SKM-1 treated with dmso at 0.1 percent for 144 hours (cell line): ENCODE results near the gene SDK1.
"Not testable (repeated sequence)": the region's sequence is repeated elsewhere in the genome, so short reads cannot be mapped to it uniquely, and the experiment has no call there.

Source experiments
- DNase-seq: peaks from one replicate; lab custom pipeline; 2025; ENCODE audit not compliant: unreplicated experiment; lab: John Stamatoyannopoulos, UW

Gene SDK1

DNA sequence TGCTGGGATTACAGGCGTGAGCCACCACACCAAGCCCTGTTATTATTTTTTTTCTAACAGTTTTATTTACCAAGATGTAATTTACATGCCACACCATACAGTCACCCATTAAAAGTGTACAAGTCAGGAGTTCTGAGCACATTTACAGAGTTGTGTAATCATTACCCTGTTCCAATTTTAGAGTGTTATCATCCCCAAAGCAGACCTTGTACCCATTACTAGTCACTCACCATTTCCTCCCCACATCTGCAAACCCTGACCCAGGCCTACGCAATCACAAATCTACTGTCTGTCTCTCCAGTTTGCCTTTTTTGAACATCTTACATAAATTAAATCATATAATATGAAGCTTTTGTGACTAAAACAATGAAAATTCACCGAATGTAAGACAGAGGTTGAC is 978.2 kb downstream of the SDK1 start:
- peak; percentile 19 for DNase-seq

DNA sequence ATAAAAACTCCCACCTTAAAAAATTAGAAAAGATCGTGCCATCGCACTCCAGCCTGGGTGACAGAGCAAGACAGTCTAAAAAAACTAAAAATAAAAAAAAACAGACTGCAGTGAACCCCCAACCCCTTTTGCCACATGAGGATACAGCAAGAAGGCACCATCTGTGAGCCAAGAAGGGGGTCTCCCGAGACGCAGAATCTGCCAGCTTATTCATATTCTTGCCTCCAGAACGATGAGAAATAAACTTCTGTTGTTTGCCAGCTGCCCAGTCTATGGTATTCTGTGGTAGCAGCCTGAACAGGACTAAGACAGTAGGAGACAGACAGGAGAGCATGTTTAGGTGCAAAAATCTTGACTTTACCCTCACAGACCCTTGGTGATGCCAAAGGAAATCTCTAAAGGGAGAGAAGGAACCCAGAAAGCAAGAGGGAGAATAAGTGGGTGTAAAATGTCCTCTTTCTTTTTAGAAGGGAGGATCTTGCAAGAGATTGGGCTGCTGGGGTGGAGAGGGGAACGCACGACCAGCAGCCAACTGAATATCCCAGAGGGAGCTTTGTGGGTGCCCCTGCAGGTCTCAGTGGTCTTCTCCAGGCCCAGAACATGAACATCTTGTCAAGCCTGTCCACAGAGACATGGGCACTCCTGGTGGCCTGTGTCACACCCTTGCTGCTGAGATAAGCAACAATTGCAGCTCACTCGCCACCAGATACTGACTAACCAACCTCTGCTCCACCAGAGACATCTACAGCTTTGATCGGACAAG is 980.4 kb downstream of the SDK1 start:
- no peak for DNase-seq

DNA sequence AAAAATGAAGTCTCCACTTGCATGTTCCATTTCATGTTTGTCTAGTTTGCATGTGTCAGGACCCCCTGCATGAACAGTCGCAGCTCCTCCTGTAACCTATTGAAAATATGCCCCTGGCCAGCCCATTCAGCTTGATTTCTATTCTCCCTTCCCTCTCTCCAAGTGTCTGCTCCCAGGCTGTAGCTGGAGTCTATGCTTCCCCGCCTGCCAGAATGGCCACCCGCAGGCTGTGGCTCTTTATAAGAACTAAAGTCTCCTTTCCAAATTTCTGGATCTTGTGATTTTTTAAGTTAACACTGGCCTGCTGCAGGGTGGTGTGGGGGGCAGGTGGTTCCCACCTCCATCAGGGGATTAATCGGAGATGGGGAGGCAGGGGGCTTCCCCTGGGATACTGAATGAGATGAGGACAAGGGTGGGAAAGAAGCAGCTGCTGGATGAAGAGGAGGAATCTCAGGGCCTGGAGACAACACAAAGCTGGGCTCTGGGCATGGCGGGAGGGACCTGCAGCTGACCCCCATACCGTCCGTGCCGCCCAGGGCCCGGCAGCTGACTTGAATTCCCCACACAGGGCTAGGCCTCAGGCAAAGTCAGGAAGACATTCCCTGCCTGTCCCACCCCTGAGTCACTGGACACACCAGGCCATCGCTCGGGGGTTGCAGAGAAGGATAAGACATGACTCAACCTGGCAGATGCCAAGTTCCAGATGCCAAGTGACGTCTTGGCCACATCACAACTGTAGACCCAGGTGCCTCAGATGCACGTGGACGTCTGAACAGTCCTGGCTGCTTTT is 981.6 kb downstream of the SDK1 start:
- DNase-seq: no peak

DNA sequence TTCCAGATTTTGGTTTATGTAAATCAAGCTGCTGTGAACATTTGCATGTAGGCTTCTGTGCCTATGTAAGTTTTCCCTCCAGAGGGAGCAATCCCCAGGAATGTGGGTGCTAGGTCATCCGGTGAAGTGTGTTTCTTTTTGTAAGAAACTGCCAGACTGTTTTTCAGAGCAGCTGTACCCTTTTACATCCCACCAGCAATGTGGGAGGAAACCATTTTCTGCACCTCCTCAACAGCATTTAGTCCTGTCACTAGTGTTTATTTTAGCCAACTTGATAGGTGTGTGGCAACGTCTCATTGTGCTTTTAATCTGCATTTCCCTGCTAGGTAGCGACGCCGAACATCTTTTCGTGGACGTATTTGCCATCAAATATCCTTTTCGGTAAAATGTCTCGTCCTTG is 985.3 kb downstream of the SDK1 start:
- DNase-seq: no peak

DNA sequence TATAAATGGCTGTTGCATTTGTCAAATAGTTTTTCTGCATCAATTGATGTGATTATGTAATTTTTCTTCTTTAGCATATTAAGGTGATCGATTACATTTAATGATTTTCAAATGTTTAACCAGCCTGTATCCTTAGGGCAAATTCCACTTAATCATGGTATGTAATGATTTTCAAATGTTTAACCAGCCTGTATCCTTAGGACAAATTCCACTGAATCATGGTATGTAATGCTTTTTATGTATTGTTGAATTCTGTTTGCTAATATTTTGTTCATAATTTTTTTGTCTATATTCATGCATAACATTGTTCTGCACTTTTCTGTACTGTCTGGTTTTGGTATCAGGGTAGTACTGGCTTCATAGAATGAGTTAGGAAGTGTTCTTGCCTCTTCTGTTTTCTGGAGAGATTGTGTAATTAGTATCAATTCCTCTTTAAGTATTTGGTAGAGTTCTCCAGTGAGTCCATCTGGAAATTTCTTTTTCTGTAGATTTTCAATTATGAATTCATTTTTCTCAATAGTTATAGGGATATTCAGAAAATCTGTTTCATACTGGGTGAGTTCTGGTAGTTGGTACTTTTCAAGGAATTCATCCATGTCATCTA is 987.8 kb downstream of the SDK1 start:
- DNase-seq: peak; percentile 27

DNA sequence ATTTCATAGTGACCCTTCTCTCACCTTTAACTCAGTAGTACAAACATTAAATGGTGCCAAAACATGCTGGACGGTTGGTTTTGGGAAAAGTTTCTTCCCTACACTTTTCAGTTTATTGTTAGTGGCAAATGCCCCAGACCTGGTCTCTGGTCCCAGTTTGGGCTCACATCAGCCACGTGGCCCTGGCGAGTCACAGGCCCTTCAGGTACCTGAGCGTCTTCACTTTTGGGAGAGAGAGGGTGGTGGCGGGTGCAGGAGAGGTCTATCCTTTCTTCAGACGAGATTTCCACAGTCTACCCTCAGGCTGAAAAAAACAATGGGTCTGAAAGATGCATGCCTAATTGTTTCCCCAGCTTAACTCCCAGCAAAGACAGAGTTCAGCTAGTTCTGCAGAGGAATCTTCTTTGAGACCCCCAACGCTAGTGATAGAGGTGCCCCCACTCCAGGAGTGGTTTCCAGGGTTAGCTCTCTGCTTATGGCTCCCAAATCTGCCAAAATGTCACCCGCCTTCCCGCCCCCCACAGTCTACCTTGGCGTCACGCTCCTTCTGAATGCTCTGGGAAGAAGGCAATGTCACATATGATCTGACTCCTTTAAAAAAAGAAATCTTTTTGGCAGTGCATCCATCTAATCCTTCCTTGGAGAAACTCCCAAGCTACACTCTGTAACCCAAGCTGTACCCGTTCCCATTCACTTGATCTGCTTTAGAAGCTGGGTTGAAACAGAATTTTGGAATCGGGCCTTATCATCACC is 996.3 kb downstream of the SDK1 start:
- DNase-seq: no peak

DNA sequence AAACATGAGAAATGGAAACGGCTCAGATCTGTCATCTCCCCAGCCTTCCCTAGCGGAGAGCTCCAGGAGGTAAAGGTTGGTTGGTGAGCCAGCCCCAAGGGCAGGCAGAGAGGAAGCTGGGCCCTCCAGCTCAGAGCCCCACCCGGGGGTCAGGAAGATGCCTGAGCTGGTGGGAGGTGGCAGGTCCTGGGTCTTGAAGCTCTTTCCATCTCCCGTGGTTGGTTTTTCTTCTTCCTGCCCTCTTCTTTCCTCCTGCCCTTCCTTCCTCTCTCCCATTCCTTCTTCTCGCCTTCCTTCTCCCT is 996.8 kb downstream of the SDK1 start:
- no peak for DNase-seq

DNA sequence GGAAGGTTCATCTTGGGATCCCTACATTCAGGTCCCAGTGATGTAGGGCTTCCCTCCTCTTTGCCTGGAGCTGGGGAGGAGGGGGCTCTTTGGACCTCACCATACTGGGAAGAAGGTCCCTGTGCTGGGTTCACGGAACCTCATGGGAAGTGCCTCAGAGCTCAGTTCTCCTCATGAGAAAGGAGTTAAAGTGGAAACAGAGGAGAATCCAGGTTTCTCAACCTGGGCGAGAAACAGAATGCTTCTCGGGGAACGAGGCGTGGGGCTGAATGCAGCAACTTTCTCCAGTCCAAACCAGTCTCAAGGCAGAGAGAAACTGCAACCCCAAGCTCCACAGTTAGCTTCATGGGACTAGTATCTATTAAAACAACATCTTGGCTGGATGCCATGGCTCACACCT is 998.4 kb downstream of the SDK1 start:
- DNase-seq: no peak

DNA sequence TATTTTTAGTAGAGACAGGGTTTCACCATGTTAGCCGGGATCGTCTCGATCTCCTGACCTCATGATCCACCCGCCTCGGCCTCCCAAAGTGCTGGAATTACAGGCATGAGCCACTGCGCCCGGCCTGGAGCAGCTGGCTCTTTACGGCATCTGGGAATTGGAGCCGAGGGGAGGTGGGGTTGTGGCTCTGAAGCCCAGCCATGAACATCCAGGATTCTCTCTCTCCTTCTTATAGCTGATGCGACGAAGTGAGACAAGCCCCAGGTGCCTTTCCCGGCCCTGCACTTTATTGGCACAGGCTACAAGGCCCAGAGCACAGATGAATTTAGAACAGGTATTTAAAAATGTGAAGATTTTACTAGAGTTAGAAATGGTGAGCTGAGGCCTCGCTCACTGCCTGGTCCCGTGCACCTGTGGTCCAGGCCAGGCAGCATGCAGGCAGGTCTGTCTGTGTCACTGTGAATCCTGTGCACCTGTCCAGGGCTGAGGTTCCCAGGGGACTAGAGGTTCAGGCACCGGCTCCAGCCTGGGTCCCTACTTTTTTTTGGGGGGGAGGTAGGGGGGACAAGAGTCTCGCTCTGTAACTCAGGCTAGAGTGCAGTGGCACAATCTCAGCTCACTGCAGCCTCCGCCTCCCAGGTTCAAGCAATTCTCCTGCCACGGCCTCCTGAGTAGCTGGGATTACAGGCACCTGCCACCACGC is 1001.3 kb downstream of the SDK1 start:
- DNase-seq: no peak

DNA sequence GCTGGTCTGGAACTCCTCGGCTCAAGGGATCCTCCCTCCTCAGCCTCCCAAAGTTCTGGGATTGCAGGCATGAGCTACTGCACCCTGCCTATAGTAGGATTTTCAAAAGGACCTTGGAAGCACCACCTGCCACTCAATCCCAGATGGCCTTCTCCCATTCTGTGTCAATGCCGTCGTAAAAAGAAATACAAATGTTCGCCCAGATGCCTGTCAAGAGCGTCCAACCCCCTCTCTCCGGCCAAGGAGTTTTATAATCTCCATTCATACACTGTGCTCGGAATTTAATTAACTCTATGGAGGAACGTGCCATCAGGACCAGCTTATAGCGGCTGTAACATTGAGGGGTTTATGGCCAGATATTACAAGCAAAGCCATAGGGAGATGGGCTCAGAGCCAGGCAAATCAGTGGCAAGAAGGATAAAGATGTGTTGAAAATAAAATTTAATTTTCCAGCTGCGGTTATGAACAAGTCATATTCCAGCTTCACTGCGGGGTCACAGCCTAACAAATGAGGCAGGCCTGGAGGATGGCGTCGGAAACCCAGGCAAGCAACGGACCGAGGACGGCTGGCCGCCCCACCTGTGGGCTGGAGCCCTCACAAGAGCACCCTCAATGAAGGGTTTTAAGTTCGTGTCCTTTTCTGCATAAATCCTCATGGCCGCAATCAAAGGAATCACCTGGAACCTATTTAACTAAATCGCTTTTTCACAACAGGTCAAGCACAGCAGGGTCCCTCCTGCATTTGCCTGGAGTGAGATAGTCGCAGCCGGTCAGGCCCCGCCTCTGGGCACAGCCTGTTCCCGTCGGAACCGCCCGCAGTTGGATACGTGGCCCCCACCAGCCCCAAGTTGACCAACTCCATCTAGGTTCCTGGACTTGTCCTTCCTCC is 1006.5 kb downstream of the SDK1 start:
- no peak for DNase-seq

DNA sequence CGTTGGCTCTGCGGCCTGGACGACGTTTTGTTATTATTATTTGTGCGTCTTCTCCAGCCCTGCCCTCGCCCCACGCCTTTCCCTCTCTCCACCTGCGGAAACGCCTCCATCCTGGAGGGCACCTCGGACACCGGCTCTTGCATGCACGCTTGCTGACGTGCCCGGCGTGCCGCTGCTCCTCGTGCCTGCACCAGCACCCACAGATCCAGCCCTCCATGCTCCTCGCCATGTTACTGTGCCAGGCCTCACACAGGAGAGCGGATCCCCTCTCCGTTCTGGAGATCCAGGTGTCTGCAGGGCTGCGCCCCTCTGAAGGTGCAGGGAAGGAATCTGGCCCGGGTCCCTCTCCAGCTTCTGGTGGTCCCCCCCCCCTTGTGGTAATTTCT is 1007.1 kb downstream of the SDK1 start:
- DNase-seq: no peak

DNA sequence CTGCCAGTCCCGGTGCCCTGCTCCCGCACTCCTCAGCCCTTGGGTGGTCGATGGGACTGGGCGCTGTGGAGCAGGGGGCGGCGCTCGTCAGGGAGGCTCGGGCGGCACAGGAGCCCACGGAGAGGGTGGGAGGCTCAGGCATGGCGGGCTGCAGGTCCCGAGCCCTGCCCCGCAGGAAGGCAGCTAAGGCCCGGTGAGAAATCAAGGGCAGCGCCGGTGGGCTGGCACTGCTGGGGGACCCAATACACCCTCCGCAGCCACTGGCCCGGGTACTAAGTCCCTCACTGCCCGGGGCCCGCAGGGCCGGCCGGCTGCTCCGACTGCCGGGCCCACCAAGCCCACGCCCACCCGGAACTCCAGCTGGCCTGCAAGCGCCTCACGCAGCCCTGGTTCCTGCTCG is 1012.9 kb downstream of the SDK1 start:
- not testable (repeated sequence) for DNase-seq

DNA sequence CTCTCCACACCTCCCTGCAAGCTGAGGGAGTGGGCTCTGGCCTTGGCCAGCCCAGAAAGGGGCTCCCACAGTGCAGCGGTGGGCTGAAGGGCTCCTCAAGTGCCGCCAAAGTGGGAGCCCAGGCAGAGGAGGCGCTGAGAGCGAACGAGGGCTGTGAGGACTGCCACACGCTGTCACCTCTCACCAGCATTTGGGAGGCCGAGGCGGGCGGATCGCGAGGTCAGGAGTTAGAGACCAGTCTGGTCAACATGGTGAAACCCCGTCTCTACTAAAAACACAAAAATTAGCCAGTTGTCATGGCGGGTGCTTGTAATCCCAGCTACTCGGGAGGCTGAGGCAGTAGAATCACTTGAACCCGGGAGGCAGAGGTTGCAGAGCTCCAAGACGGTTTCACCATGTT is 1013.3 kb downstream of the SDK1 start:
- DNase-seq: not testable (repeated sequence)
